NCI-H1694 (cell line): ENCODE data around the gene CRTAC1.
A peak's percentile ranks its signal among the peaks of the same experiment; 100 is the strongest.

ENCODE experiments used
- DNase-seq: peaks from one replicate; lab custom pipeline; 2025; lab: John Stamatoyannopoulos, UW

Gene CRTAC1

GRCh38 chr10:98030093-98030821 is at the start of gene CRTAC1:
TSS of gene CRTAC1 (minus strand) at chr10:98030621. CDS start at chr10:98030472, 149 bp downstream.
- peak; percentile 71 for DNase-seq

DNA sequence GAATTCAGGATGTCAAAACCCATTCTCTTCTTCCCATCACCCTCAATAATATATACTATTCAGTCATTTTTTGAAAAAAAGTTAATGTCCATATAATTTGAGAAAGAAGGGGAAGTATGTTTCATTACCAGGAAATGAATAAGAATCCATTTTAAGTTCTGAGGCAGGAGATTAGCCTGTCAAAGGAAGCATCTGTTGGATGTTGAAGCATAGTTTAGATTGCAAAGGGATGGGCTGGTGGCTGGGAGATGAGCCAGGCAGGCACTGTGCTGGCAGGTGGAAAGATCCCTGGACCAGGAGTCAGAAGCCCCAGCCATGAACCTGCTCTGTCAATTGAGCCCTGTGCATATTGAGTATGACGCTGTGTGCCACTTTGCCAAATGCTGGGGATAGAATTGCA is 48.4 kb upstream of the CRTAC1 start:
- no peak for DNase-seq

GRCh38 chr10:98077223-98077622 is 46.8 kb upstream of the CRTAC1 start:
- no peak for DNase-seq

GRCh38 chr10:98076086-98076485 is 45.7 kb upstream of the CRTAC1 start:
- no peak for DNase-seq

DNA sequence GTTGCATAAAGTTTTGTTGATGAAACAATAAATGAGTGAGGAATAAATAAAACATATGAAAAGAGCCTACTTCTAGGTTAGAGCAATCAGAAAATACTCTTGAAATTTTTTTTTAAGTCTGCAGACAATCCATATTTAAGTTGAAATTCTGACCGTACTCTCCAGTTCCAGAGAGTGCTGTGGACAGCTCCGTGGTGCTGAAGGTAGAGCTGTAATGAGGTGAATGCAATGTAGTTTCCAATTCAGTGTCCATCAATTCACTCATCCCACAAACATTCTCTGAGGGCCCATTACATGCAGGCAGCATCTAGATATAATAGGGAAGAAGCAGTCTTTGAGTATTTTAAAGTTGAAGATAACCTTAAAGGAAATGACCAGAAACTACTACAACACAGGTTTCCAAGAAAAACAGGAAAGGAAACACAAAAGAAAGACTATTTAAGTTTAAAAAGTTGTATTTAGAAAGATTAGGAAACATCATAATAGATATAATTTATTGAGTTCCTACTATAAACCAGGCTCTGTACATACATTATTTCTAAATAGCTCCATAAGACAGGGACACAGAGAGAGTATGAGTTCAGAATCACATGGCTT is 44.0 kb upstream of the CRTAC1 start:
- DNase-seq, result no peak

- no peak for DNase-seq
Observed at GRCh38 chr10:98067165-98067564, 36.7 kb upstream of the CRTAC1 start.

DNA sequence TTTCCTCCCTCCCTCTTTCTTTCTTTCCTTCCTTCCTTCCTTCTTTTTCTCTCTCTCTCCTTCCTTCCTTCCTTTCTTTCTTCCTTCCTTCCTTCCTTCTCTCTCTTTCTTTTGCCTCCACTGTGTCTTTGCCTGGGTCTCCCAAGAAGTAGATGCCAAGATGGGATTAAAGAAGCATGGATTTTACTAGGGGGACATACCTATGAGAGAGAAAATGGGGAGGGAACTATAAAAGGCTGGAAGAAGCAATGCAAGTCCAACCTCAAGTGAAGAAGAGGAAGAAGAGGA is 33.3 kb upstream of the CRTAC1 start:
- DNase-seq, result no peak

- DNase-seq, result no peak
Observed at GRCh38 chr10:98062424-98062823, 32.0 kb upstream of the CRTAC1 start.

GRCh38 chr10:98060079-98060478 is 29.7 kb upstream of the CRTAC1 start:
- DNase-seq, result no peak

- no peak for DNase-seq
Observed at GRCh38 chr10:98058295-98058694, 27.9 kb upstream of the CRTAC1 start.

GRCh38 chr10:98055841-98056516 is 25.6 kb upstream of the CRTAC1 start:
- DNase-seq, result no peak

- DNase-seq, result no peak
Observed at GRCh38 chr10:98047009-98047741, 16.8 kb upstream of the CRTAC1 start.

GRCh38 chr10:98045785-98046389 is 15.5 kb upstream of the CRTAC1 start:
- peak; percentile 24 for DNase-seq

DNA sequence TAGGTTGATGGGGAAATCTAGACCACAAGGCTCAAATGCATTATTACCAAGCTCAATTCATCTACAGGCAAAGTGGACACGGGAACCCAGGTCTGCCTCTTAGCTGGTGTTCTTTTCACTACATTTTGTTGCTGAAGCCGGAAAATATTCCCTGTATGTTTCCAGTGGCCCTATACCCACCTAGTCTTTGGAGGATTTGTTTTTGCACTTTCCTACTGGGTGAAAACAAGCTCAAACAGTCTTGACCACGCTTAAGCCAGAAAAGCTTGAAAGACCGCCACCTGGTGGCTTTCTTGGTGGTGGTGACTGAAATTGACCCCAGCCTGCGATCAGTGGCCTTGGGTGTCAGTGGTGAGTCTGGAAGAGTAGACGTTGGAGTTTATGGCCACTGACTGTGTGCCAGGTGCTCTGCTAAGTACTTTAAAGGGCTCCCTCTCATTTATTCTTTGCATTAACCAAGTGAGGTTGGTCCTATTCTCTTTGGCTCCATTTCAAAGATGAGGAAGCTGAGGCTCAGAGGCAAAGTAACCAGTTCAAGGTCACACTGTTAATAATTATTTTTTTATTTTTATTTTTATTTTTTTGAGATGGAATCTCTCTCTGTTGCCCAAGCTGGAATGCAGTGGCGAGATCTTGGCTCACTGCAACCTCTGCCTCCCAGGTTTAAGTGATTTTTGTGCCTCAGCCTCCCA is 11.1 kb upstream of the CRTAC1 start:
- DNase-seq, result peak; percentile 24

- DNase-seq, result no peak
Observed at GRCh38 chr10:98039690-98040381, 9.4 kb upstream of the CRTAC1 start.

DNA sequence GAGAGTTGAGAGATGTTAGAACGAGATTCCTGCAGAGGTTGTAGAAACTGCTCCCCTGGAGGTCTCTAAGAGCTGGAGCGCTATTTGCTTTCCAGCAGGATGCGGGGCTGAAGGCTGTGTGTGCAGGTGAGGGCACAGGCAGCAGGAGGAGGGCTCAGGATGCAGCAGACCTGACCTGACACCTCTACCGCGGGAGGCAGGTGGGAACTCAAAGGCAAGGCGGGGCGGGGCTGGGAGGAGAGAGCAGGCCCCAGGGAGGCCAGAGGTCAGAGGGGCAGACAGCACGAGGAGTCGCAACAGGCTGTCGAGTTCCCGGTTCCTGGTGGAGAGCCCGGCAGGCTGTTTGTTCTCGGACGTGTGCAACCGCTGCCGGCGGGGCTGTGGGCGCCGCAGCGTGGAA is 7.9 kb upstream of the CRTAC1 start:
- DNase-seq, result no peak

- DNase-seq, result no peak
Observed at GRCh38 chr10:98035599-98035998, 5.2 kb upstream of the CRTAC1 start.

DNA sequence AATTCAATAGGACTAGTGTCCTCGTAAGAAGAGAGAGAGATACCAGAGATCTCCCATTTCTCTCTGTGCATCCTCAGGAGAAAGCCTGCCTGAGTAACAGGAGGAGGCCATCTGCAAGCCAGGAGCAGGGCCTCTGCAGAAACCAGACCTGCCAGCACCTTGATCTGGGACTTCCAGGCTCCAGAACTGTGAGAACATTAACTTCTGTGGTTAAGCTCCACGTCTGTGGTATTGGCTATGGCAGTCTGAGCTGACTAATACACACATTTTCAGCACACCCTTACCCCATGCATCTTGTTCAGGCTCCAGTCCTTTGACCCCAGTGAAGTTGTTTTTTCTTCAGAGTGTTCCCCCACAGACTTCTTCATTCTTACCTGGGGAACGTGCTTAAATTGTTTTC is 3.1 kb upstream of the CRTAC1 start:
- DNase-seq, result no peak

DNA sequence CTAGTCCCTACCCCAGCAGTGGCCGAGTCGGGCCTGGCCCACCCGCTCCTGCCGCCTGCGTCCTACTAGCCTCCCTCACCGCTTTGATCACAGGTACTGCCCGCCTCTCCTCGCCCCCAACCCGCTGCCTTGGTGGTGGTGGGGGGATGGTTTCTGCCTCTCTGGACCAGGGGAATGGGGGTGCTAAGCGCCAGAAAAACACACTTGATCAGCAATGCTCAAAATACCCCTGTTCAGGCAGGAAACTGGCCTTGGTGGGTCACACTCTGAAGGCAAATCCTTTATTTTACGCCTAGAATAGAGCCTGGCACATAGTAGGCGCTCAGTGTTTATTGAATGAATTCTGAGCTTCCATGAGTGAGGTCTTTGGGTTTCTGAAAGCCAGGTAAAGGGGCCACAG is 1.0 kb upstream of the CRTAC1 start:
- DNase-seq, result no peak

DNA sequence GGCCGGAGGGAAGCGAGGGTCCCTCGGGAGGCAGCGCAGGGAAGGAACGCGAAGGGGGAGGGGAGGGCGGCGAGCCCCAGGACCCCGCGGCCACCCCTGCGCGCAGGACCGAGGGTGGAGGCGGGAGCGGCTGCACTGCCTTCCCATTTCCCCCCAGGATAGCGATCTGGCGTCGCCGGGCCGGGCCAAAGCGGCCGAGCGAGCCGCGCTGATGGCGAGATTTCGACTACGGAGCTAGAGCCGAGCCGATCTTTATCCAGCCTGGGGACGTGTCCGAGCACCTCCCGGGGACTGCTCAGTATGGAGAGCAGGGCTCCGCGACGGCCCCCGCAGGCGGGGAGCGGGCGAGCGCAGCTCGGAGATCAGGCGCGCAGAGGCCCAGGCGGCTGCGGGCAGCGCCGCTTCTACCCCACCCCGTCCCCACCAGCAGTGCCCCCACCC is 590 bp upstream of the CRTAC1 start:
- DNase-seq, result no peak
